Right cardiac atrium (tissue), 5 donors: ENCODE measurements around the gene PDGFD. TPM values are rescaled to one million over a fixed set of nuclear protein-coding genes. Genes with fewer than 3 reads are reported as not detected.

ENCODE experiments used
- ATAC-seq, 2 donors: fragments of 200-7000 bp; cut with Tn5 transposase; one replicate each; pipeline versions ENCODE4 v1.8.0 to v1.9.1; 2020; ENCODE audit warnings: moderate library complexity in 2 of 2, mild to moderate bottlenecking in 1 of 2
- DNase-seq, 3 donors: peaks; one replicate each; pipeline ENCODE4 v3.0.0-alpha.2; 2020
- H3K27ac ChIP-seq: one replicate; pipeline ENCODE4 v1.5.1; 2013; ENCODE audit warnings: mild to moderate bottlenecking, low read length, control low read depth, moderate library complexity
- H3K27me3 ChIP-seq: one replicate; pipeline ENCODE4 v1.6.1; 2013; ENCODE audit not compliant: control insufficient read depth, insufficient read depth
- H3K4me1 ChIP-seq: one replicate; pipeline ENCODE4 v1.6.1; 2013; ENCODE audit warnings: low read length; ENCODE audit not compliant: control insufficient read depth, insufficient read depth
- H3K4me3 ChIP-seq: one replicate; pipeline ENCODE4 v1.5.1; 2013; ENCODE audit warnings: low read length, control low read depth
- H3K9me3 ChIP-seq: one replicate; pipeline ENCODE4 v1.6.1; 2013; ENCODE audit warnings: low read length; ENCODE audit not compliant: control insufficient read depth
- WGBS: extraction: QIAGEN DNeasy Blood & Tissue Kit; methylation state at CpG from one replicate; pipeline ENCODE4 v1.1.7; 2013; 5-methylcytosine and 5-hydroxymethylcytosine counted together
- intact Hi-C, 4 donors: fragments of 100-400 bp; cut with DNase I; formaldehyde crosslinking; loops; one replicate each; pipeline versions ENCODE4 v1.11.0 to v1.14.0; 2022 to 2023
- polyA plus RNA-seq: library from polyadenylated mRNA; stranded (reverse); fragments of 200-250 nt; gene quantifications from one replicate; pipeline ENCODE4 v1.2.3, GENCODE V29; 2013
- total RNA-seq, 4 donors: library from RNA; stranded (reverse); fragmentation: NEBNext Ultra II Directional; extraction: Animal tissue kit (Norgen Biotek cat#: 25700); gene quantifications; one replicate each; pipeline ENCODE4 v1.2.1, GENCODE V29; 2021
- donor health status: healthy with polysubstance abuse.
- donor health status: DM: no; HTN: yes; CAD: no.
- donor health status: DM: no; HTN: no; CAD: no.
- donor health status: DM: no; HTN: yes; CAD: no; lungs with severe emphysema.
- donor health status: DM: yes; HTN: yes; CAD: no.

Gene PDGFD
- total and polyA plus RNA-seq, 5 donors: 10.5 to 20.1 (median 15.8) TPM

- intact Hi-C loops: no loop called here
- ATAC-seq: no peak
- H3K27me3 ChIP-seq: no peaks in the 10 kb centered on the region
- H3K4me1 ChIP-seq: no peaks in the 10 kb centered on the region
- WGBS: 96% methylated on average over 5 of the region's 5 CpGs
- no peaks in the 10 kb centered on the region for H3K9me3 ChIP-seq
- no peak overlapping the region for H3K27ac ChIP-seq
- DNase-seq: no peak
- H3K4me3 ChIP-seq: no peak overlapping the region
These were observed 165.0 kb downstream of the PDGFD start for GRCh38 chr11:103998826-103999508.

DNA sequence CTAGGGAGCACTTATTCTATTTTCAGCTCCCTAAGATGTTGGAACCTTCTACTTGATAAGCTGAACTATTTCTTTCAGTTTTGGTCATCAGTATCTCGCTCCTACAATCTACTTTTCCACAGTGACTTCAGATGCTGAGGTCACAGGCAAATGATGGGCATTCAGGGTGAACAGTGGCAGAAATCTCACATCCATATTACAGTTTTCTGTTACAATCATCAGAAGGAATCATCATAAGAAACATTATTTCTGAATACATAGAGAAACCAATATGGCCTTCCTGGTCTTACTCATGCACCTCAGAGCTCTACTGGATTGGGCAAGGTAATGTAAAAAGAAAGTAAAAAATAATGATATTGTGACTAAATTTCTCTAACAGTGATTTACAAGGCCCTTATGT is 166.9 kb downstream of the PDGFD start:
- 93% methylated on average over 1 of the region's 1 CpG for WGBS

DNA sequence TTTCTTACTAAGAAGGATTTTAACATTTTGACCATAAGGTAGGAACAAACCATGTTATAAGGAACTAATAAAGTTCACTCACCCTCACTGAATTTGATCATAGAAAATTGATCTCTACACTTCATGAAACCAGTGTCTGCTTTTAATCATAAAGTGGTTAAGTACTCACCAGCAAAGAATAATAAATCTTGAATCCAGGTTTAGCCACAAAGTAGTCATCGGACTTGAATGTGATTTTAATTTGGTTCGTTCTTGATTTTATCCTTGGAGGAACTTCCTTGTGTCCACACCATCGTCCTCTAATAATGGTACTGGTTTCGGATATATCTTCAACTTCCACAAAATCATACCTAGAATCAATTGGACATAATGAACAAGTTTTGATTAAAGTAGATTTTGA is 168.1 kb downstream of the PDGFD start:
- WGBS: 95% methylated on average over 4 of the region's 4 CpGs
- Histone ChIP-seq H3K4me3 (no peak overlapping the region), H3K4me1 (no peaks in the 10 kb centered on the region), H3K27ac (no peak overlapping the region), H3K9me3 (no peaks in the 10 kb centered on the region), H3K27me3 (no peaks in the 10 kb centered on the region)
- DNase-seq: no peak
- intact Hi-C loops: no loop called here
- no peak for ATAC-seq

More for the DNA sequence above, 166.9 kb downstream of the PDGFD start:
- intact Hi-C loops: no loop called here
- ATAC-seq: no peak
- H3K9me3 ChIP-seq: no peaks in the 10 kb centered on the region
- H3K27ac ChIP-seq: no peak overlapping the region
- no peak for DNase-seq
- H3K4me1 ChIP-seq: no peaks in the 10 kb centered on the region
- no peaks in the 10 kb centered on the region for H3K27me3 ChIP-seq
- H3K4me3 ChIP-seq: no peak overlapping the region

DNA sequence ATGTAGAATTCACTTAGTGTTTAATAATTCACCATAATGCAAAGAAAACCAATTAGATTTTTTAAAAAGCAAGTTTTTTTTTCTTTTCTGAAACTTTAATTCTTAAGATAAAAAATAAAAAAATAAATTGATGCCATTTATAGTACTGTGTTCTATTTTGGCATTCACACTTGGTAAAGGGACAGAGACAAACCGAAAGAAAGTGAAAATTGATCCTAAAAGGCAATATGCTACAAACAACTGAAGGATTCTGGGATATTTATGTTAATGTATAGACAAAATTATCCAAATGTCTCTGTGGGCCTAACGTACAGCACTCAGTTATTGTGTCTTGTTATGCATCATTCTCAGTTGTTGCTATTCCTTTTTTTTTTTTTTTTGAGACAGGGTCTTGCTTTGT is 169.4 kb downstream of the PDGFD start:
- 82% methylated on average over 2 of the region's 2 CpGs for WGBS
- no peak overlapping the region for H3K27ac ChIP-seq
- DNase-seq (no peak), ATAC-seq (no peak)
- H3K4me3 ChIP-seq: no peak overlapping the region
- no peaks in the 10 kb centered on the region for H3K4me1 ChIP-seq
- intact Hi-C loops: no loop called here
- H3K9me3 ChIP-seq: no peaks in the 10 kb centered on the region
- no peaks in the 10 kb centered on the region for H3K27me3 ChIP-seq

DNA sequence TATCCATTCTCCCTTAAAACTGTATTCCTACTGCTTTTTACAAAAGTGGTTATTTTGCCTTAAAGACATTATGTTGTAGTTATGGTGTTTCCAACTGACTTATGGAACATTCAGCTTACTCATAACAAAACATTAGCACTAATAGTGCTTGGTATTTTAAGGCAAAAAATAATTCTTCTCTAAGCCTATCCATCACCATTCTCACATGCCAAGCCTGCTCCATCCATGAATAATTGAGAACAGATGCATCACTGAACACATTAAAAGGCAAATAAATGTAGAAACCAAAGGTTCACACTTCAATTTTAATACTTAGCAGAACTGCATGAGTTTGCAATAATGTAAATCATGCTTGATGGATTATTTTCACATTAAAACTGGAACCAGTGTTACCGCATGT is 169.9 kb downstream of the PDGFD start:
- Histone ChIP-seq H3K4me3 (no peak overlapping the region), H3K4me1 (no peaks in the 10 kb centered on the region), H3K27me3 (no peaks in the 10 kb centered on the region), H3K9me3 (no peaks in the 10 kb centered on the region), H3K27ac (no peak overlapping the region)
- DNase-seq: no peak
- intact Hi-C loops: no loop called here
- WGBS: 98% methylated on average over 1 of the region's 1 CpG
- ATAC-seq: no peak

DNA sequence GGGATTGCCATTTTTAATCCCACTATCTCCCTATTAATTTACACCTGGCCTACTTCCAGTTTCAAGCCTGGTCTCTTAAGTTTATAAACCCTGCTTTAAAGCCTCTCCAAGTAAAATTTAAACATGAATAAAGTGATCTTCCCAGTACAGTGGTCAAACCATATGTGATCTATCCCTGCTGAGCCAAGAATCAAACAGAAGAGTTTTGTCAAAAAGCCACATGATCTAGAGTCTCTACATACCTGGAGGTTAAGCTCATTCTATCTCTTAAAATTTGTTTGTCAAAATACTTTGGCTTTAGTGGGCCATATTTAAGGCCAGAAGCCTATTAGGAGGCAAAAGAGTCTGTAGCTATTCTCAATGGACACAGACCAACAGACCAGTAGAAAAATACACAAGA is 170.4 kb downstream of the PDGFD start:
- no peaks in the 10 kb centered on the region for H3K4me1 ChIP-seq
- H3K27me3 ChIP-seq: no peaks in the 10 kb centered on the region
- no peak overlapping the region for H3K4me3 ChIP-seq
- no peaks in the 10 kb centered on the region for H3K9me3 ChIP-seq
- intact Hi-C loops: no loop called here
- DNase-seq: no peak
- no peak for ATAC-seq
- no peak overlapping the region for H3K27ac ChIP-seq

GRCh38 chr11:103988595-103988969 is 175.4 kb downstream of the PDGFD start:
- WGBS: 82% methylated on average over 4 of the region's 4 CpGs
- H3K27me3 ChIP-seq: no peaks in the 10 kb centered on the region
- H3K27ac ChIP-seq: no peak overlapping the region
- ATAC-seq: no peak
- no peaks in the 10 kb centered on the region for H3K9me3 ChIP-seq
- H3K4me3 ChIP-seq: no peak overlapping the region
- H3K4me1 ChIP-seq: no peaks in the 10 kb centered on the region
- DNase-seq: no peak
- intact Hi-C loops: no loop called here

DNA sequence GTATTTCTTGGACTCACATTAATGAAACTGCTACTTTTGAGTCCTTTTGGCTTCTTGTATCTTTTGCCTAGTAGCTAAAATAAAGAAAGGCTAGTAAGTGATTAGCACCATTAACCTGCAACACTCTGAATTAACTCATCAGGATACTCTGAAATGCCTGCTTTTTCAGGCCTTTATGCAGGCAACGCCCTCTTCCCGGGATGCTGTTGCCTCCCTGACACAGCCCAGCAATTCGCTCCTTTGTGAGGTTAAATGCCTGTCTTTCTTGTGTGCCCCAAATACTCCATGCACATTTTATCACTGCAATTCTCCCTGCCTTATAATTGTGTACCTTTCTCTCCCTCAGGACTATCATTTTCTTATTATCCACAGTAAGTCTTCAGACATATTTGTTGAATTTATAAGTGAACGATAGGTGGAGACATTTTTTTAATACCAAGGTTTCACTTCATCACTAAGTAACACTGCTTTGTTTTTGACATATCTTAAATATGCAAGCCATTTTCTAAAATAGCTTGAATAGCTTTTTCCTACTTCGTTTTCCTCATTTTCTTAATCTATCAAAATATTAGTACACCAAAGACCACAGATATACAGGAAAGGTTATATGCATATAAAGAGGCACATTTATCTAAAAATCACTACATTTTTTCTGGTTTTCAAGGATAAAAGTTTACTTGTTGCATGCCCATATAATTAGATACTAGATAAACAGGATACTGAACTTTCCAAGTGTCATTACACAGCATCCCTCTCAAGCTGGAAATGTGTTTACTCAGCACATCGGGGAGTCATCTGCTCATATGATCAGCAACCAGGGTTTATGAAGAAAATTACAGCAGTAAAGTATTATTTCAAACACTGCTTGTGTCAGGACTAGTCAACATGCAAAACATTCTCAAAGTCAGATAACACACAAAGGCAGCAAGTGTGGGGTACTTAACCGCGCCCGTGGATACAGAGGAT is 176.0 kb downstream of the PDGFD start:
- intact Hi-C loops: no loop called here
- ATAC-seq: no peak
- Histone ChIP-seq H3K27ac (no peak overlapping the region), H3K27me3 (no peaks in the 10 kb centered on the region), H3K4me1 (no peaks in the 10 kb centered on the region), H3K4me3 (no peak overlapping the region), H3K9me3 (no peaks in the 10 kb centered on the region)
- no peak for DNase-seq
- WGBS: 84% methylated on average over 9 of the region's 9 CpGs

DNA sequence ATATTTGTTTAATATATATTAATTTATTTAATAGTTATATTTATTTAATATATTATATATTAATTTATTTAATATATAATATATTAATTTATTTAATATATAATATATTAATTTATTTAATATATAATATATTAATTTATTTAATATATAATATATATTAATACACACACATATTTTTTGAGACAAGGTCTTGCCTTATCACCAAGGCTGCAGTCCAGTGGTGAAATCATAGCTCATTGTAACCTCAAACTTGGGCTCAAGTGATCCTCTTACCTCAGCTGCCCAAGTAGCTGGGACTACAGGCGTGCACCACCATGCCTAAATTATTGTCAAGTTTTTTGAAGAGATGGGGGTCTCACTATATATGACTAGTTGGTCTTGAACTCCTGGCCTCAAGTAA is 178.9 kb downstream of the PDGFD start:
- Histone ChIP-seq H3K4me3 (no peak overlapping the region), H3K9me3 (no peaks in the 10 kb centered on the region), H3K27ac (no peak overlapping the region), H3K27me3 (no peaks in the 10 kb centered on the region), H3K4me1 (no peaks in the 10 kb centered on the region)
- 98% methylated on average over 1 of the region's 1 CpG for WGBS
- DNase-seq (no peak), ATAC-seq (no peak)
- intact Hi-C loops: no loop called here

GRCh38 chr11:103980108-103980507 is 183.8 kb downstream of the PDGFD start:
- Histone ChIP-seq H3K4me3 (no peak overlapping the region), H3K27ac (no peak overlapping the region), H3K9me3 (no peaks in the 10 kb centered on the region), H3K27me3 (no peaks in the 10 kb centered on the region), H3K4me1 (no peaks in the 10 kb centered on the region)
- DNase-seq (no peak), ATAC-seq (no peak)
- 67% methylated on average over 1 of the region's 1 CpG for WGBS
- intact Hi-C loops: no loop called here
